Stimulated activated CD4-positive, alpha-beta T cell treated with anti-CD3 and anti-CD28 coated beads, Interleukin-2, amount 100 ng/mL, for 48 hours (primary cell): Measurements from ENCODE around the gene CTIF.

Source experiments
- DNase-seq, 2 donors: peaks; one replicate each; pipeline ENCODE4 v3.0.0-alpha.2; 2020

CTIF gene

DNA sequence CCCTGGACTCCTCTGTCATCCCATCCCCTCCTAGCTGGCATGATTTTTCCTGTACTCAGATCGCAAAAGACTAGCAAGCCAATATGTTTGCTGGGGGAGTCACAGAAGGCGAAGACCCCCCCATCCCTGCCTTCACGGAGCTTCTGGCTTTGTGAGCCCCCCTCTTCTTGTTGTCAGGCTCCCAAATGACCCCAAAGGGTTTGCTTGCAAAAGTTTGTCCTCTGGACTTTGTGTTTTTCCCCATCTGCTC is 242.0 kb downstream of the CTIF start:
- DNase-seq: no peak

GRCh38 chr18:48781163-48781987 is 242.5 kb downstream of the CTIF start:
- DNase-seq: no peak

DNA sequence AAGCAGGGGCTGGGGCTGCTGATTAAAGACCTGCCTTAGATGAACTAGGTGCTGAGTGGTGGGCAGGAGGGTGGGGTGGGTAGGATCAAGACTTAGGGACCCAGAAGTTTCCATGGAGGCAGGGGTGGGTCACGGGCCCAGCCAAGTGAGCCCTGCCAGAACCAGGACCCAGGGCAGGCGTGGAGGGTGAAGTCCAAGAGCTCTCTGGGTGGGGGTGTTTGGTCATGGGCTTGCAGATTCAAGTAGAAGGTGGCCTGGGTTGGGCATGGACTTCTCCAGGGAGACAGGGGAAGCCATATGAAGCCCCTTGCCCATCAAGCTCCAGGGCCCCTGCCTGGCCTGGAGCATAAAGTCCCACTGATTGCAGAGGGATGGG is 243.1 kb downstream of the CTIF start:
- no peak for DNase-seq

DNA sequence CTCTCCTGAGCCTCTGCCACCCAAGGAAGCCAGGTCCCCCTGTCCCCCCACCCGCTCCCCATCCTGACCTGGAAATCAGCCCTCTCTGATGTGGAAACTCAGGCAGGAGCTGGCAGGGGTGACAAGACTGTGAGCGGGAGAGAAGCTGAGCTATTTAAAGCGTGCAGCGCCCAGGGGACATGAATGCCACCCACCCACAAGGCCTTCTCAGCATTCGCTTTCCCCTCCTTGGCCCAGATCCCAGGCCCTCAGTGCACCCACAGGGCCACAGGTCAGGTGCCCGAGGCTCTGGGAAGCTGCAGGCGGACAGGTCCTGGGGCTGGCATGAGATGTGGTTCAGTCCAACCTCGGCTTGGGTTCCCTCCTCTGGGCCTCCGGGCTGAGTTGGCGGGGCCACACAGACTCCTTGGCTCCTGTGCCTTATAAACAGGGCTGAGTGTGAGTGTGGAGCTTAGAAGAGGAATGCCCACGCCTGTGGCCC is 243.6 kb downstream of the CTIF start:
- no peak for DNase-seq

GRCh38 chr18:48783616-48784520 is 245.0 kb downstream of the CTIF start:
- DNase-seq: no peak

GRCh38 chr18:48784656-48785055 is 245.8 kb downstream of the CTIF start:
- DNase-seq: no peak

- no peak for DNase-seq
Measured at GRCh38 chr18:48785091-48785614, 246.3 kb downstream of the CTIF start.

DNA sequence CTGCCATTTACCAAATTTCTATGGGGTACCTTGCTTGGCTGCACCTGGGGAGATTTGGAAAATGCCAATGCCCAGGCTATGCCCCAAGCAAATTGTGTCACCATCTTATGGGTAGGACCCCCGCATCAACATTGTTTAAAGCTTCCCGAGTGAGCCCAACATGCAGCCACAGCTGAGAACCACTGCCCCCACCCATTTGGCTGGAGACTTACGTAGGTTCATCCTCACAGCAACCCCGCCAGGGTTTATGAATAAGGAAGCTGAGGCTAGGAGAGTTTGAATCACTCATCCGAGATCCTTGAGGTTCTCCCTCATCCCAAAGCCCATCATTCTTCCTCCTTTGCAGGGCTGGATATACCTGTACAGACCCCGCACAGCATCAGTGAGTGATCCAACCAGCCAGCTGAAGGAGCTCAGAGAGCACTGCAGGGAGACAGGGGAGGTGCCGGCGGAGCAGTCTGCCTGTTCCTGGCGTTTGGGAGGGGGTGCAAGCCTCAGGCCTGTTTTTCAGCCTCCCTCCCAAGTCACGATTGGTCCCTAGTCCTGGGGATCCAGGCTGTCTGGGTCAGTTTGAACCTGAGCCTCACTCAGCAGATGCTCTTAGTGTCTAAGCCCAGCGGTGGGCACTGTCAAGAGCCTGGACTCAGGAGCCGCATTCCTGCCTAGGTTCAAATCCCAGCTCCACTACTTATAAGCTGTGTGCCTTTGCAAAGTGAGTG is 247.1 kb downstream of the CTIF start:
- DNase-seq: no peak

DNA sequence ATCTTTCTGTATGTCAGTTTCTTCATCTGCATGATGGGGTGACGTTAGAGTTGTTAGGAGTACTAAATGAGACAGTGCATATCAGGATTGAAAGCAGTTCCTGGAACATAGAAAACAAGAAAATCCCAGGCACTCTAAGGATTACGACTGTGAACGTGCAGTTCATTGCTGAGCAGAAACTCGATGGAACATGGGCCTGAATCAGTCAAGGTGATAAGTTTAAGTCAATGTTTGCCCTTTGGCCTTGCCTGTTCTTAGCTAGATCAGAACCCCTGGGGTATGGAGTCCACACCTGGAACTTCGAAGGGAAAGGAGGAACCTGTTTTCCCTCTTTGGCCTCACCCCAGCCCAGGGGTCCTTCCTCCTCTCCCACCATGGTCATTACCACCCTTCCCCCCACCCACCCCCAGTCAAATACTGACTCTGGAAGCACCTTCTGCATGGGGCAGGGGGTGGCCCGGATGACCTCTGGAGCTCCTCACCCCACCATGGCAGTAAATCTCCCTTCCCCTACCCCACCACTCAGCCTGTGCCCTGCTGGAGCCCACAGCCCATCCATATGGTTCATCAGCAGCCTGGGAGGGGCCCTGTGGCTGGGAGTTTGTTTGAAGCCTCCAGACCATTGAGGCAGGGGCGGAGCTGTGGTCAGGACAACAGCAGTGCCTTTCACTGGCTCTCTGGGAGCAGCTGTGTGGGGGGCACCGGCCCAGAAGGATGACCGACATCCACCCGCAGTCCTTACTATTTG is 247.8 kb downstream of the CTIF start:
- DNase-seq: no peak

- no peak for DNase-seq
Measured at GRCh38 chr18:48787203-48788151, 248.6 kb downstream of the CTIF start.

GRCh38 chr18:48788373-48788772 is 249.5 kb downstream of the CTIF start:
- no peak for DNase-seq

DNA sequence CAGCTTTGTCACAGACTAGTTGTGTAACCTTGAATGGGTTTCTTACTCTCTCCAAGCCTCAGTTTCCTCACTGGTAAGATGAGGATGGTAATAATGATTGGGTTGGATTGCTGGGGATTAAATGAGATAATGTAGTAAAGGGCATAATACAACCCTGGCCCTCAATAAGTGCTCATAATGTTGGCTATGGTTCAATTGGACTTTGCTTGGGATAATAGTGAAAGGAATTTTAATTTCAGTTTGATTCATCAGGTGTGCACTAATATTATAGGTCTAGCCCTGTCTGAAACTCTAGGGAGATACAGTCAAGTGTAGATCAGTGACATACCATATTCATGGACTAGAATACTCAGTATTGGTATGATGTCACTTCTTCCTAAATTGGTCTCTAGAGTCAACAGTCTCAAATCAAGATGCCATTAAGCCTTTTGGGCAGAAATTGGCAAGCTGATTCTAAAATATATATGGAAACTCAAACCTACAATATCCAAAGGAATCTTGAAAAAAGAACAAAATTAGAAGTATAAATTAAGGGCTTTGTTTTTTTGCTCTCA is 250.5 kb downstream of the CTIF start:
- no peak for DNase-seq

GRCh38 chr18:48790226-48790863 is 251.5 kb downstream of the CTIF start:
- DNase-seq: no peak

DNA sequence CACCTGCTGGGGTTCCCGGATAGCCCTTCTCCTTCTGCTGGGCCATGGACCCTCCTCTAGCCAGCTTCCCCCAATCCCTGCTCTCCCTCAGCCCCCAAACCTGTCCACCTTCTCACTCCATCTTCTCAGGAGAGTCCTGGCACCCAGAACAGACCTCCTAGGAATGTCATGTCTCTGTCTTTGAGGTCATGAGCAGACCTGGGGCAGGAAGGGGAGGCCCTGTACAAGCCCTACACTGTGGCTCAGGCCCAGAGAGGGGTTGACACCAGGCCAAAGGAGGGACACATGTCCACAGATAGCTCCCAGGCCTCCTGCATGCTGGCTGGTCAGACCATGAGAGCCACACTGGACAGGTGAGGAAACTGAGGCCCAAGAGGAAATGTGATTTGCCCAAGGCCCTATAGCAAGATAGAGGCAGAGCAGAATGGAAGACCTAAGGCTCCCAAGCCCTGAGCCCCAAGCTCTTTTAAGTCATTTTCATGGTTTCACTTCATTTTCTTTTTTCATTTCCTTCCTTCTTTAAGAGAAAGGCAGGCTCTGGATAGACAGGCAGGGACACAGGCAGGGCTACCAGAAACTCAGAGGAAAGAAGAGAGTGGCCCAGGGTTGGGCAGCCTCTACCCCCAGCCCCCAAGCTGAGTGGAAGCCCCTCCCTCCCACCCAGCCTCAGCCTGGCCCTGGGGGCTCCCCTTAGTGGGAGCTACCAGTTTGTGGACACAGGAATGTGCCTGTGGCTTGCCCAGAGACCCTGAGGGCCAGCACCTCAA is 252.2 kb downstream of the CTIF start:
- DNase-seq: no peak

GRCh38 chr18:48791636-48792105 is 252.8 kb downstream of the CTIF start:
- DNase-seq: no peak

DNA sequence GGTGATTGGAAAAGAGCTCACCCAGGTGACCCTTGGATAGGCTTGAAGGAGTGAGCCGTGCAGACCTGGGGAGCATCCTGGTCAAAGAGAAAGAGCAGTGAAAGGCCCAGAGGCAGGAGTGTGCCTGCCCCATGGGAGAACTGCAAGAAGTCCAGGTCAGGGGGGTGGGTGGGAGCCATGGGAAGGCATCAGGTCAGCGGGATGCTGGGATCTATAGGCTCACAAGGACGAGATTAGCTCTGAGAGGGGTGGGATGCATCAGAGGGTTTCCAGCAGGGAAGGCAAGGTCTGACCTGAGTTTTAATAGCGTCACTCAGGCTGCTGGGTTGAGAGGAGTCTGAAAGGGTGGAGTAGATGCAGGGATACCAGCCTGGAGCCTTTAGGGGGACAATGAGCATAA is 253.3 kb downstream of the CTIF start:
- no peak for DNase-seq

DNA sequence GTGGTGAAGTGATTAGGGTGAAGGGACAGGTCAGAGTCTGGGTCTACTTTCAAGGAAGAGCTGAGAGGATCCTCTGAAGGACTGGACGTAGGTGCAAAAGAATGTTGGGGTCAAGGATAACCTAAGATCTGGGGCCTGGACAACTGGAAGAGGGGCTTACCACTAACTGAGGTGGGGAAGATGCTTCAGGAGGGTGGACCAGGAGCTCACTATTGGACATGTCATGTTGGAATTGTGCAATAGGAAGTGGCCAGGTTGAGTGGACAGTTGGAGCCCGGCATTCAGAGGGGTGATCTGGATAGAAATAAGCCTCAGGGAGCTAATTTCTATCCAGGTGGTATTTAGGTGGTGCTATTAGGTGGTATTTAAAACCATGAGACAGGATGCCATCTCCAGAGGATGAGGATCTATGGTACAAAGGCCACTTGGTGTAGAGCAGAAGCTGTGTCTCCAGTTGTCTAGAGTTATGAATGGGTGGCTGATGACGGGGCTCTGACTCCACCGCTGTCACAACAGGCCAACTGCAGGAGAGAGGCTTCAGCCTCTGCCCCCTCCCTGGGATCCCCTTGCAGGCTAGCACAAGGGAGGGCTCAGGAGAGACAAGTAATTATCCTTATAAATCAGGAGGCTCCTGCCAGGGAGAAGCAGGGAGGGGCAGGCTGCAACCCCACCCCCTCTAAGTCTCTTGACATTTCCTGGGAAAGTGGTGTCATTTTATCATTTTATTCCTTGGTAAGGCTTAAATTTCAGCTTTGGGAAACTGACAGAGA is 254.0 kb downstream of the CTIF start:
- no peak for DNase-seq

- DNase-seq: no peak
Measured at GRCh38 chr18:48794251-48794970, 255.6 kb downstream of the CTIF start.
